HG02938 (cell line): ENCODE results near the gene YTHDC1.
"Not testable (repeated sequence)": the region's sequence is repeated elsewhere in the genome, so short reads cannot be mapped to it uniquely, and the experiment has no call there.

Source experiments
- ATAC-seq: cut with Tn5 transposase; IDR thresholded peaks from one replicate; pipeline ENCODE4 v1.9.1; 2021; ENCODE audit warnings: mild to moderate bottlenecking, moderate library complexity; ENCODE audit not compliant: unreplicated experiment

Gene YTHDC1

DNA sequence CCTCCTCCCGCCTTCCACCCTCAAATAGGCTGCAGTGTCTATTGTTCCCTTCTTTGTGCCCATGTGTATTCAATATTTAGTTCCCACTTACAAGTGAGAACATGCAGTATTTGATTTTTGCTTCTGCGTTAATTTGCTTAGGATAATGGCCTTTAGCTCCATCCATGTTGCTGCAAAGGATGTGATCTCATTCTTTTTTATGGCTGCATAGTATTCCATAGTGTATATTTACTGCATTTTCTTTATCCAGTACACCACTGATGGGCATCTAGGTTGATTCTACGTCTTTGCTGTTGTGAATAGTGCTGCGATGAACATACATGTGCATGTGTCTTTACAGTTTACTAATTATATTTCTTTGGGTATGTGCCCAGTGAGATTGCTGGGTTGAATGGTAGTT, 52.8 kb downstream of the YTHDC1 start:
- no peak for ATAC-seq

DNA sequence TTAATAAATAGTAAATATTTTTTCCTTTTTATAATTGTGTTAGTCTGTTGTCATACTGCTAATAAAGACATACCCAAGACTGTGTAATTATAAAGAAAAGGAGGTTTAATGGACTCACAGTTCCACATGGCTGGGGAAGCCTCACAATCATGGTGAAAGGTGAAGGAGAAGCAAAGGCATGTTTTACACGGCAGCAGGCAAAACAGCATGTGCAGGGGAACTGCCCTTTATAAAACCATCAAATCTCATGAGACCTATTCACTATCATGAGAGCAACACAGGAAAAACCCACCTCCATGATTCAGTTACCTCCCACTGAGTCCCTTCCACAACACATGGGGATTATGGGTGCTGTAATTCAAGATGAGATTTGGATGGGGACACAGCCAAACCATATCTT, 58.6 kb downstream of the YTHDC1 start:
- no peak for ATAC-seq

DNA sequence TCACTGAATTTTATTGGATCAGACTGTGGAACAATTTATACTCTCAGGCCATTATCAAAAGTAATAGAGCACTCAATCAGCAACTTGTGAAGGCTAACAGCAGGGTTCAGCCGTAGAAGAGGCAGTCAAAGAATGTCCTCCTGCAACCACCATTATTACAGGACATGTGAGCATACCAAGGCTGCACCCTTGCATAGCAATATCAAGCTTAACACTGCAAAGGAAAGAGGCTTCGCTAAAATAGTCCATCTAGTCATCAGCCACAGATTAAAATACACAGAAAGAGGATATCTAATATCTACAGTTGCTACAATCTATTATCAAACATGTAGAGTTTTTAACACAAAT, 61.5 kb downstream of the YTHDC1 start:
- ATAC-seq, result no peak

DNA sequence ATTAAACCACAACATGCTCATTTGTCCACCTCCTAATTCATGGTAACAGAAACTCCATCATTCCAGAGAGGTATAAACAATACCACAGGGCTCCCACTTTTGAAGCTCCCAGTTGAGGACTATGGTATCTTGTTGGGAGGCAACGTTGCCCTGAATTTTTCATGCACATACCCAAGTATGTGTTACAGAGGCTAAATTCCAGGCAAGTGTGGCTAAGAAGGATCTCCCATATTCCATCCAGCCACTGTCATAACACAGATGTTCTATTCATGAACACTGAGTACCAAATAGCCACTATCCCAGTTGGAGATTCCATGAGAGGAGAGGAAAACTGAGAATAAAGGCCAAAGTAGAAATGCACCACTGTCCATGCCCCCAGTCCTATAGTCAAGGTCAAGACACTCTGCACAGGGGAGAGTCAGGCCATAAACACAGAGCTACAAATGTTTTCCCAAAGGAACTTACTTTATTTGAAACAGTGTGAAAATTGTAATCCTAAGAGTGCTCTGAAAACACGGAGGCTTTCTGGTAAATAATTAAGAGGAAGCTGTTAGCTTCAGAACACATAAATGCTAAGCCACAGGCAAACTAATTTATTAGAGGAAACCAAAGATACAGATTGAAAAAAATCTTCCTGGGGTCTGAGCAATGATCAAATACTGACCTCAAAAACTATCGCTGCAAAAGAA, 62.0 kb downstream of the YTHDC1 start:
- ATAC-seq, result no peak

DNA sequence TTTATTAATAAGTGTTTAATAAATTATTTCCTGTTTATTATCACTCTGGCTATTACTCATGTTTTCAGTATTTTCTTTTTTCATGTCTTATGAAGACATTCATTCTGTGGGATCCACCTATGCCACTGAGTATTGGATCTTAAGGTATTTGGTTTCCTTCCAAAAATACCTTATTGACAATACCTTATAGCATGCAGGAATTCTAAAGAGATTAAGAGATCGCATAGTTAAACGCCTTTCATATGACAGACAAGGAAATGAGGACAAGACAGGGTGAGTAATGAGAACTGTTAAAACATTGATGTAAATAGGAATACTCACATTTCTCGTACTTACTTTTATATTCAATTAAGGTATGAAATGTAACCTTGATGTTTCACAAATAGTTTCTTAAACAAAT, 66.2 kb downstream of the YTHDC1 start:
- no peak for ATAC-seq

DNA sequence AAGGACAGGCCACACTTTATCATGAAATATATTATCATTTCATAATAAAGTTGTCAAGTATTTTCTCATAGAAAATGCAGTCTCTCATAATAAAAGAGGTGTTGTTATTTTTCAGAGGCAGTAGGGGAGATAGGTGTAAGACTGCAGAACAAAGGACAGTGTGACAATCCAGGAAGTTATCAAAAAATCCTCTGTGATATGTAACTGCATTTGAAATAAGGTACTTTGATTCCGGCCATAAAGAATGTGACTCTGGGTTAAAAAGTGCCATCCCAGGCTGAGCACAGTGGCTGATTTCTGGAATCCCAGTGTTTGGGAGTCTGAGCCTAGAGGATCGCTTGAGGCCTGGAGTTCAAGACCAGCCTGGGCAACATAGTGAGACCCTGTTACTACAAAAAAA, 66.8 kb downstream of the YTHDC1 start:
- ATAC-seq, result no peak

DNA sequence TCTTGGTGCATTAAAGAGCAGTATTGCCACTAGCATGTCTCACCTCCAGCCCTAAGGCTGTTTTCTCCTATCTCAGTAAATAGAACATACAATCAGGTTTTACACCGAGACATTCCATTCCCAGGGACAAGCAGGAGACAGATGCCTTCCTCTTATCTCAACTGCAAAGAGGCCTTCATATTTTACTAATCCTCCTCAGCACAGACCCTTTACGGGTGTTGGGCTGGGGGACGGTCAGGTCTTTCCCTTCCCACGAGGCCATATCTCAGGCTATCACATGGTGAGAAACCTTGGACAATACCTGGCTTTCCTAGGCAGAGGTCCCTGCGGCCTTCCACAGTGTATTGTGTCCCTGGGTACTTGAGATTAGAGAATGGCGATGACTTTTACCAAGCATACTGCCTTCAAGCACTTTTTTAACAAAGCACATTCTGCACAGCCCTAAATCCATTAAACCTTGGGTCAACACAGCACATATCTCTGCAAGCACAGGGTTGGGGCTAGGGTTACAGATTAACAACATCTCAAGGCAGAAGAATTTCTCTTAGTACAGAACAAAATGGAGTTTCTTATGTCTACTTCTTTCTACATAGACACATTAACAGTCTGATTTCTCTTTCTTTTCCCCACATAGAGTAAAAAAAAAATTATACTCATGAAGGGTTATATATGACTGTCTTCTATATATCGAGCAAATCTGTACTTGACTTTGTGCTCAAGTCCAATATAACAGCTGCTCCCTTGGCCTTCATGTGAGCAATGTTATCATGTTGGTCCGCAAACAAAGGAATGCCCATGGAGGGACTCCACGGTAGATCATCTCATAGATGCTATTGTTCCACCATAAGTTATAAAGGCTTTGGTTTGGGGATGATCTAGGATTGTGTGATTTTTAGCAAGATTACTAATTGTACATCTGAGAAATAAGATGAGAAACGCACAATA, 67.8 kb downstream of the YTHDC1 start:
- ATAC-seq, result not testable (repeated sequence)

DNA sequence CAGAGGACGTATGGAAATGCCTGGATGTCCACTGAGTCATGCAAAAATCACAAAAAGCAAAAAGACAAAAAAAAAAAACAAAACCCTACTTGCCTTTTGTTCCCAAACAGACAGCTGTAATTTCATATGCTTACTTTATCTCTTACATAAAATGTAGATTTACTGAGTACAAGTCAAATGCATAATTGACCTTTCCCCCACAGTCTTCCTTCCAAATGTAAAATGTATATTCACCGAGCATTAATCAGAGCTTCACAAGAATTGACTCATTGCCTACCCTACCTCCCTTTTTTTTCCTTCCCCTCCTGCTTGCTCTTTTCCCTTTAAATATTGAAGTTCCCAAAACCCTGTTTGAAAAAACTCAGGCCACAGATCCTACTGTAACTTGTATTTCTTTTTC, 71.9 kb downstream of the YTHDC1 start:
- ATAC-seq, result no peak

DNA sequence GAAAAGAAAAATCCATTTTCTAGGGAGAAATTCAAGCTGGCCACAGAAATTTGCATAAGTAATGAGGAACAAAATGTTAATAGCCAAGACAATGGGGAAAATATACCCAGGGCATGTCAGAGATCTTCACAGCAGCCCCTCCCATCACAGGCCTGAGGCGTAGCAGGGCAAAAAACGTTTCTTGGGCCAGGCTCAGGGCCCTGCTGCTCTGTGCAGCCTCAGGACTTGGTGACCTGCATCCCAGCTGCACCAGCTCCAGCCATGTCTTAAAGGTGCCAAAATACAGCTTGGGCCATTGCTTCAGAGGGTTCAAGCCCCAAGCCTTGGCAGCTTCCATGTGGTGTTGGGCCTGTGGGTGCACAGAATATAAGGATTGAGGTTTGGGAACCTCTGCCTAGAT, 72.3 kb downstream of the YTHDC1 start:
- no peak for ATAC-seq

DNA sequence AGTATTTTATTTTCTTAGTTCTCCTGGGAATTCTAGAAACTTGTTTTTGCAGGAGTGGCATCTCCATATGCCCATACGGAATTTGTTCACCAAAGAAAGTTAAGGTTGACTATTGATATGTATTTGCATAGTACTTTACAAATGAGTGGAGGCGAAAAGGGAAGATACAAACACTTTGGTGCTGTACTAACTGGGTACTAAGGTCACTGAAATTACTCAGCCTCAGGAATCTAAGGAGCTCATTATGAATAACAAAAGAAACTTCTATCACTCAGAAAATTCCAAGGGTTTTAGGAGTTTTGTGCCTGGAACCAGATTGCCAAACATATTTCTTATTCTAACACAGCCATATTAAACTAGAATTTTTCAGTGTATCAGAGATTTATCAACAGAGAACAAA, 77.0 kb downstream of the YTHDC1 start:
- ATAC-seq, result no peak

DNA sequence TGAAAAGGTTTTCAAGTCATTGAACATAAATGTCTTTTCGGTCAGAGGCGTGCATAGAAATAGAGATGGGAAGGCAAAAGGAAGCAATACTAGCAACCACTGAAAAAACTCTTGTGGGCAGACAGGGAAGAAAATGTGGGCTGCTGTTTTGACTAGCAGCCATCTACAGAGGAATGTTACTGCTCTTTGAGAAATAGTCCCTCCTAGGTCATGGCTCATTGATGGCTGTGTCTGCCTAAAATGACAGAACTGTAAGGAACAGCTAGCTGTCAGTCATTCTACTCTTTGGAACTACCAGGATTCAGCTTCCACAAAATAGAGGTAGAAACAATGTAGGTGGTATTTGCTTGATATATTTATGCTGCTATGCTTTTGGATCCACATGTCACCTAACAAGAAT, 77.5 kb downstream of the YTHDC1 start:
- ATAC-seq, result peak; percentile 38

DNA sequence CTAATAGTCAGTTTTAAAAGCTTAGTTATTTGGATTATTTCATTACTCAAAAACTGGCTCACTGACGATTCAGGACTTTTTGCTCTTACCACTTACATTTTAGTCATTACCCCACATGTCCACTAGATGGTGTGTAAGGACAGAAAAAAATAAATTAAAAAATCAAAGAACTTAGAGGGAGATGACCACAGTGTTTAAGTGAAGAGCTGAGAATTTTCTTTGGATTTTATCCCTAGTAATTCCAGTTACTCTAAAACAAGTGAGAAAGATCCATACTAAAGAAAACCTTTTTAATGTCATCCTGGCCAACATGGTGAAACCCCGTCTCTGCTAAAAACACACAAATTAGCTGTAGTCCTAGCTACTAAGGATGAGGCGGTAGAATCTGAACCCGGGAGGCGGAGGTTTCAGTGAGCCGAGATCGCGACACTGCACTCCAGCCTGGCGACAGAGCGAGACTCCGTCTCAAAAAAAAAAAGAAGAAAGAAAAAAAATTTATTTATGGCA, 78.0 kb downstream of the YTHDC1 start:
- ATAC-seq, result peak; percentile 61

DNA sequence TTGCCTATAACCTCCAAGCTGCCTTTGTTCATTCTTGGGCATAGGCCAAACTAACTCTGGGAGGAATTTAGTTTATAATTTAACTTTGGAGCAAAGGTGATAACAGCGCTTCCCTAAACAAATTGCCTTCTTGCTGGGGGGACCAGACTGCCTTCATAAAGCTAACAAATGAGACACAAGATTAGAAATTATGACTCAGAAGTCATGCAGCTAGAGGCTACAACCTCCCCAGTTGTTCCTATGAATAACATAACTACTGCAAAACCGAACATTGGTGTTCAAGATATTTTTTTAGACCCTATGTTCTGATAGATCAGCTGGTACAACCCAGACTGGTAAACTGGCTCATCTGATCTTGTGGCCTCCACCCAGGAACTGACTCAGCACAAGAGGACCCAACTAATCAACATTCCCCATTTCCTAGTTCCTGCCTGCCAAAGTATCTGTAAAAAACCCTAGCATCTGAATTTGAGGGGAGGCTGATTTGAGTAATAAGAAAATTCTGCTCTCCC, 82.4 kb downstream of the YTHDC1 start:
- ATAC-seq, result no peak

DNA sequence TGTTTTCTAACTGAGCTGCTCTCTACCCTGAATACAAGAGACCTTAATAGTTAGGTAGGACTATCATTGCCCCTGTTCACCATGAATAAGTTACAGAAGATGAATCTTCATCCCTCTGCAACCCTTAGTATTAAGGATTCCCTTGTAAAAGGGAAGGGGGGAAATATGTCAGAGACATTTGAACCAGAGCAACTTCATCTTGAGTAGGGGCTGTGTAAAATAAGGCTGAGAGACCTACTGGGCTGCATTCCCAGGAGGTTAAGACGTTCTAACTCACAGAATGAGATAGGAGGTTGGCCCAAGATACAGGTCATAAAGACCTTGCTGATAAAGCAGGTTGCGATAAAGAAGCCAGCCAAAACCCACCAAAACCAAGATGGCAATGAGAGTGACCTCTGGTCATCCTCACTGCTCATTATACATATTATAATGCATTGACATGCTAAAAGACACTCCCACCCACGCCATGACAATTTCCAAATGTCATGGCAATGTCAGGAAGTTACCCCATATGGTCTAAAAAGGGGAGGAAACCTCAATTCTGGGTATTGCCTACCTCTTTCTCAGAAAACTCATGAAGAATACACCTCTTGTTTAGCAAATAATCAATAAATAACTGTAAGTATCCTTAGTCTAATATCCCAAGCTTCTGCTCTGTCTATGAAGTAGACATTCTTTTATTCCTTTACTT, 84.9 kb downstream of the YTHDC1 start:
- no peak for ATAC-seq
